PC-9 (cell line): ENCODE results near the gene AKT1S1. TPM values are rescaled to one million over a fixed set of nuclear protein-coding genes. Genes with fewer than 3 reads are reported as not detected.

Source experiments
- BruUV-seq: library from RNA; stranded (reverse); fragments of 400-500 nt; replicated peaks from 2 replicates; lab custom pipeline; 2021; lab: Mats Ljungman, UMichigan
- CTCF ChIA-PET: fragments of 300-600 bp; sonication (Branson Sonifier 250); formaldehyde crosslinking; loops from one replicate; lab custom pipeline; 2022; ENCODE audit warnings: antibody characterized with exemption; lab: Charles Lee
- POLR2A ChIA-PET: fragments of 300-600 bp; sonication (Branson Sonifier 250); formaldehyde crosslinking; loops from one replicate; lab custom pipeline; 2022; ENCODE audit warnings: antibody characterized with exemption; ENCODE audit not compliant: unreplicated experiment; lab: Charles Lee
- DNase-seq, 2 experiments: peaks; one replicate each; pipeline versions ENCODE4 v3.0.0 to v3.0.0-alpha.2; 2015 to 2022; ENCODE audit warnings: mixed read lengths in 1 of 2
- H2AFZ ChIP-seq: fragments of 200-600 bp; sonication (generic); 2 replicates; pipeline ENCODE4 v1.8.1; 2017; ENCODE audit warnings: antibody characterized with exemption
- H3F3A ChIP-seq: fragments of 200-600 bp; sonication (generic); 2 replicates; pipeline ENCODE4 v1.8.1; 2017; ENCODE audit warnings: antibody characterized with exemption, mild to moderate bottlenecking, low read depth; ENCODE audit not compliant: insufficient read depth
- H3K27ac ChIP-seq: fragments of 200-600 bp; sonication (generic); 2 replicates; pipeline ENCODE4 v1.6.1; 2016; ENCODE audit warnings: mixed run types
- H3K27me3 ChIP-seq: fragments of 200-600 bp; sonication (generic); 2 replicates; pipeline ENCODE4 v1.6.1; 2016; ENCODE audit warnings: low read depth, mixed run types; ENCODE audit not compliant: insufficient read depth
- H3K36me3 ChIP-seq: fragments of 200-600 bp; sonication (generic); 2 replicates; pipeline ENCODE4 v1.6.1; 2016; ENCODE audit warnings: low read depth, mixed run types
- H3K4me1 ChIP-seq: fragments of 200-600 bp; sonication (generic); replicated peaks from 2 replicates; pipeline ENCODE4 v1.6.1; 2016; ENCODE audit warnings: mixed run types; ENCODE audit not compliant: insufficient read depth
- H3K4me2 ChIP-seq: fragments of 200-600 bp; sonication (generic); 2 replicates; pipeline ENCODE4 v1.6.1; 2017; ENCODE audit warnings: mixed run types
- H3K4me3 ChIP-seq: fragments of 200-600 bp; sonication (generic); 2 replicates; pipeline ENCODE4 v1.6.1; 2016; ENCODE audit warnings: mixed run types
- H3K79me2 ChIP-seq: fragments of 200-600 bp; sonication (generic); 2 replicates; pipeline ENCODE4 v1.6.1; 2017; ENCODE audit warnings: low read depth, mixed run types
- H3K9me2 ChIP-seq: fragments of 200-600 bp; sonication (generic); 2 replicates; pipeline ENCODE4 v1.8.1; 2017; ENCODE audit warnings: mild to moderate bottlenecking; ENCODE audit not compliant: insufficient read depth
- H3K9me3 ChIP-seq: fragments of 200-600 bp; sonication (generic); 2 replicates; pipeline ENCODE4 v1.8.1; 2016; ENCODE audit warnings: low read depth; ENCODE audit not compliant: insufficient read depth
- H4K20me1 ChIP-seq: fragments of 200-600 bp; sonication (generic); 2 replicates; pipeline ENCODE4 v1.8.1; 2017; ENCODE audit not compliant: insufficient read depth
- CTCF ChIP-seq: fragments of 200-600 bp; sonication (generic); conservative IDR thresholded peaks from 2 replicates; pipeline ENCODE4 v1.6.1; 2017; ENCODE audit warnings: mixed run types, antibody characterized with exemption, mild to moderate bottlenecking, moderate library complexity
- EZH2 ChIP-seq: fragments of 200-600 bp; sonication (generic); IDR thresholded peaks from 2 replicates; pipeline ENCODE4 v1.8.0; 2017; ENCODE audit warnings: antibody characterized with exemption, low read depth
- intact Hi-C: fragments of 100-400 bp; cut with micrococcal nuclease; formaldehyde crosslinking; loops from one replicate; pipeline ENCODE4 v1.10.0; 2022; ENCODE audit not compliant: unreplicated experiment
- total RNA-seq: library from RNA; stranded (reverse); gene quantifications from 2 replicates; pipeline ENCODE4 v1.2.3, GENCODE V29; 2021

Gene AKT1S1
- total RNA-seq, 1 experiment from 2014 or later: 143 TPM

- H2AFZ ChIP-seq: no peak overlapping the region
- H3K4me3 ChIP-seq: no peak overlapping the region
- H3K9me3 ChIP-seq: no peaks in the 10 kb centered on the region
- H3K27ac ChIP-seq: no peak overlapping the region
- no peaks in the 10 kb centered on the region for H3K4me1 ChIP-seq
- H3K79me2 ChIP-seq: peaks cover 10% of the 10 kb centered on the region; the same call in 1 of the 2 replicates
- no TSS peak for BruUV-seq
- peaks cover 24% of the 10 kb centered on the region; the same call in 1 of the 2 replicates for H3F3A ChIP-seq
- DNase-seq: no peak
- no peaks in the 10 kb centered on the region for H3K27me3 ChIP-seq
- intact Hi-C loops: no loop called here
- peaks cover 39% of the 10 kb centered on the region for H4K20me1 ChIP-seq
- ChIA-PET POLR2A (no interaction called here), CTCF (no interaction called here)
- no peak overlapping the region for H3K4me2 ChIP-seq
- no peaks in the 10 kb centered on the region for H3K9me2 ChIP-seq
- H3K36me3 ChIP-seq: peaks cover 35% of the 10 kb centered on the region
- TF ChIP-seq CTCF: no peak
- TF ChIP-seq EZH2: no peak
Measured at GRCh38 chr19:49910179-49910578, 33.0 kb upstream of the AKT1S1 start.

GRCh38 chr19:49908480-49909420, 31.6 kb upstream of the AKT1S1 start:
- Histone ChIP-seq H3K4me2 (no peak overlapping the region), H2AFZ (no peak overlapping the region), H3K36me3 (peaks cover 26% of the 10 kb centered on the region), H3K27ac (no peak overlapping the region), H3K4me3 (no peak overlapping the region), H3K4me1 (no peaks in the 10 kb centered on the region), H3K27me3 (no peaks in the 10 kb centered on the region), H3F3A (peaks cover 16% of the 10 kb centered on the region; the same call in 1 of the 2 replicates), H4K20me1 (peaks cover 30% of the 10 kb centered on the region), H3K9me3 (no peaks in the 10 kb centered on the region), H3K9me2 (no peaks in the 10 kb centered on the region), H3K79me2 (0 out of 2 replicates have a peak, but pooled peaks cover 5% of the 10 kb centered on the region)
- BruUV-seq: no TSS peak
- ChIA-PET POLR2A (no interaction called here), CTCF (no interaction called here)
- intact Hi-C loops: no loop called here
- TF ChIP-seq CTCF: no peak
- TF ChIP-seq EZH2: no peak
- DNase-seq: no peak

GRCh38 chr19:49907745-49908446, 30.7 kb upstream of the AKT1S1 start:
- Histone ChIP-seq H4K20me1 (peaks cover 21% of the 10 kb centered on the region), H2AFZ (no peak overlapping the region), H3F3A (peaks cover 16% of the 10 kb centered on the region; the same call in 1 of the 2 replicates), H3K79me2 (0 out of 2 replicates have a peak, but pooled peaks cover 5% of the 10 kb centered on the region), H3K4me3 (no peak overlapping the region), H3K27ac (no peak overlapping the region), H3K36me3 (peaks cover 18% of the 10 kb centered on the region), H3K4me2 (no peak overlapping the region), H3K9me2 (no peaks in the 10 kb centered on the region), H3K27me3 (no peaks in the 10 kb centered on the region), H3K9me3 (no peaks in the 10 kb centered on the region), H3K4me1 (no peaks in the 10 kb centered on the region)
- no peak for TF ChIP-seq CTCF
- no peak for TF ChIP-seq EZH2
- DNase-seq: no peak
- BruUV-seq: no TSS peak
- intact Hi-C loops: no loop called here
- CTCF ChIA-PET: no interaction called here
- POLR2A ChIA-PET: no interaction called here
